Keratinocyte (primary cell): ENCODE measurements around the gene TUT1.

Experiments
- EZH2 ChIP-seq: IDR thresholded peaks from one replicate; pipeline ENCODE4 v1.6.1; 2012; ENCODE audit warnings: inconsistent platforms, mild to moderate bottlenecking, low read length, moderate library complexity
- TF ChIP-seq, protein P1 (sequence below), 3 experiments: IDR thresholded peaks in 1 of 3; conservative IDR thresholded peaks in 1 of 3; optimal IDR thresholded peaks in 1 of 3; 2 replicates in 2 of 3; 3 replicates in 1 of 3; pipeline versions ENCODE3 to v1.5.1; 2011; ENCODE audit warnings: low read length in 3 of 3, mild to moderate bottlenecking in 3 of 3, moderate library complexity in 2 of 3, control low read depth in 1 of 3, inconsistent platforms in 1 of 3; ENCODE audit not compliant: insufficient read depth in 2 of 3; ENCODE audit errors: extremely low read depth in 1 of 3

DNA sequence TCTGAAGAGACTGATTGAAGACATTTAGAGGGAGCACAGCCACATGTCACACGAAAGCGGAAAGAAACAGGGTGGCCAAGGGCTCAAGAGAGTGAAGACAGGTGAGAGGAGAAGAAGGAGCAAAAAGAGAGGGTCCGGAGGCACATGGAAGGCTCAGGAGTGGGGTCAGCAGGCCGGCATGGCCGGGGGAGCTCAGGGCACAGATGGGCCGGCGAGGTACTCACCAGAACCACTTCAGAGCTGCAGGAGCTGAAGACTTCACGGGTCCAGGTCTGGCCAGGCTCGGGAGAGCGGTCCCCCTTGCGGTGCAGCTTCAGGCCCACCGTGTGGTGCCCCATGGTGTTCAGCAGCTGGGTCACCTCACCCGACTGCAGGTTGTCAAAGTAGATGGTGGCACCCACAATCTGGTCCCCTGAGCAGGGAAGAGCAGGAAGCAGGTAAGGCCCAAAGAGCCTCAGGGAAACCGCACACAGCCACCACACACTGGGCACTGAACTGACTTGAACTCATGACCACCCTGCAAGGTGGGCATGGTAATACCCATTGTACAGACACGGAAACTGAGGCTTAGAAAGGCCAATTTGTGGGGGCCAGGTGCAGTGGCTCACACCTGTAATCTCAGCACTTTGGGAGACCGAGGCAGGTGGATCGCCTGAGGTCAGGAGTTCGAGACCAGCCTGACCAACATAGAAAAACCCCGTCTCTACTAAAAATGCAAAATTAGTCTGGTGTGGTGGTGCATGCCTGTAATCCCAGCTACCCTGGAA is 56.4 kb downstream of the TUT1 start:
- TF ChIP-seq, protein P1, sequence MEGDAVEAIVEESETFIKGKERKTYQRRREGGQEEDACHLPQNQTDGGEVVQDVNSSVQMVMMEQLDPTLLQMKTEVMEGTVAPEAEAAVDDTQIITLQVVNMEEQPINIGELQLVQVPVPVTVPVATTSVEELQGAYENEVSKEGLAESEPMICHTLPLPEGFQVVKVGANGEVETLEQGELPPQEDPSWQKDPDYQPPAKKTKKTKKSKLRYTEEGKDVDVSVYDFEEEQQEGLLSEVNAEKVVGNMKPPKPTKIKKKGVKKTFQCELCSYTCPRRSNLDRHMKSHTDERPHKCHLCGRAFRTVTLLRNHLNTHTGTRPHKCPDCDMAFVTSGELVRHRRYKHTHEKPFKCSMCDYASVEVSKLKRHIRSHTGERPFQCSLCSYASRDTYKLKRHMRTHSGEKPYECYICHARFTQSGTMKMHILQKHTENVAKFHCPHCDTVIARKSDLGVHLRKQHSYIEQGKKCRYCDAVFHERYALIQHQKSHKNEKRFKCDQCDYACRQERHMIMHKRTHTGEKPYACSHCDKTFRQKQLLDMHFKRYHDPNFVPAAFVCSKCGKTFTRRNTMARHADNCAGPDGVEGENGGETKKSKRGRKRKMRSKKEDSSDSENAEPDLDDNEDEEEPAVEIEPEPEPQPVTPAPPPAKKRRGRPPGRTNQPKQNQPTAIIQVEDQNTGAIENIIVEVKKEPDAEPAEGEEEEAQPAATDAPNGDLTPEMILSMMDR (optimal IDR thresholded peaks at IDR 0.05 in 1 of 3, IDR thresholded peaks at IDR 0.05 in 1 of 3, conservative IDR thresholded peaks at IDR 0.05 in 1 of 3; ENCODE audit: extremely low read depth in 1 of 3, insufficient read depth in 2 of 3, low read length in 3 of 3), result no peak
- no peak for TF ChIP-seq EZH2
